VCaP (cell line): Measurements from ENCODE around the gene SELENOV.
A peak's percentile ranks its signal among the peaks of the same experiment; 100 is the strongest.
"Not testable (repeated sequence)": the region's sequence is repeated elsewhere in the genome, so short reads cannot be mapped to it uniquely, and the experiment has no call there.

Experiments
- H3K27ac ChIP-seq: fragments of 450-650 bp; 2 replicates; pipeline ENCODE4 v1.5.1; 2017
- CTCF ChIP-seq: fragments of 450-650 bp; conservative IDR thresholded peaks from 2 replicates; pipeline ENCODE4 v1.5.1; 2017; ENCODE audit warnings: mild to moderate bottlenecking, moderate library complexity

SELENOV gene

GRCh38 chr19:39471756-39472536 lies 43.0 kb upstream of the SELENOV start:
- no peak overlapping the region for H3K27ac ChIP-seq
- TF ChIP-seq CTCF: no peak

- no peak for TF ChIP-seq CTCF
- H3K27ac ChIP-seq: no peak overlapping the region
Measured at GRCh38 chr19:39472746-39473442, 42.0 kb upstream of the SELENOV start.

- no peak for TF ChIP-seq CTCF
- H3K27ac ChIP-seq: no peak overlapping the region
Measured at GRCh38 chr19:39473443-39473960, 41.4 kb upstream of the SELENOV start.

- peak; percentile 98 for TF ChIP-seq CTCF
- H3K27ac ChIP-seq: no peak overlapping the region
Measured at GRCh38 chr19:39474139-39474620, 40.8 kb upstream of the SELENOV start.

- no peak for TF ChIP-seq CTCF
- no peak overlapping the region for H3K27ac ChIP-seq
Measured at GRCh38 chr19:39475748-39476147, 39.2 kb upstream of the SELENOV start.

- not testable (repeated sequence) for H3K27ac ChIP-seq
Measured at GRCh38 chr19:39479319-39479801, 35.6 kb upstream of the SELENOV start.

- no peak for TF ChIP-seq CTCF
- H3K27ac ChIP-seq: peak overlapping the region; percentile 86
Measured at GRCh38 chr19:39479916-39480315, 35.0 kb upstream of the SELENOV start.
